Stomach (tissue), 4 donors: ENCODE results near the gene ARAP2.

Experiments
- EP300 ChIP-seq: sonication (generic); formaldehyde crosslinking; IDR thresholded peaks from one replicate; pipeline ENCODE4 v1.6.1; 2017; ENCODE audit warnings: antibody characterized with exemption
- POLR2A ChIP-seq, 4 donors: fragments of 450-650 bp; IDR thresholded peaks; one replicate each; pipeline ENCODE4 v1.6.1; 2016; ENCODE audit warnings: antibody characterized with exemption in 4 of 4, control low read depth in 2 of 4, mild to moderate bottlenecking in 1 of 4, moderate library complexity in 1 of 4
- POLR2AphosphoS5 ChIP-seq, 3 donors: sonication (generic); formaldehyde crosslinking; IDR thresholded peaks; one replicate each; pipeline ENCODE4 v1.6.1; 2016; ENCODE audit warnings: antibody characterized with exemption in 3 of 3
- TF ChIP-seq, protein P1 (sequence below), 7 experiments: fragments of 450-650 bp in 4 of 7; fragments of 200-600 bp in 3 of 7; sonication (generic) in 3 of 7; IDR thresholded peaks; one replicate each; pipeline ENCODE4 v1.5.1; 2016 to 2019; ENCODE audit warnings: antibody characterized with exemption in 7 of 7, control low read depth in 2 of 7, mild to moderate bottlenecking in 1 of 7

DNA sequence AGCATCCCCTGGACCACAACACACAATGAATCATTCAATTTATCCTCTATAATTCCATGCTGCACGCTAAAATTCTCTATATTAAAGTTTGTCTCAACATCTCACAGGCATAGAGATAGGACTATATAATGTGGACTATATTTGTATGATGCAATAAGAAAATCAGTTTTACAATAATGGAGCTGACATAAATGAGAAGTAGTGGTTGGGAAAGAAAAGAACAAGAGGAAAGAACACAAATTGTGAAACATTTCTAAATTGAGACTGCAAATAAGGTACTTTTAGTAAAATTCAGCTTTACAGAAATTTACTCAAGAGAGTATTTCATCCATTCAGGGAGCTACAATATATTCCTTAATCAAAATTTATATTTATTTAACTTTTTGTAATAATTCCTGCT lies 120.4 kb downstream of the ARAP2 start:
- no peak for TF ChIP-seq POLR2A (IDR thresholded peaks at IDR 0.05)
- TF ChIP-seq, protein P1, sequence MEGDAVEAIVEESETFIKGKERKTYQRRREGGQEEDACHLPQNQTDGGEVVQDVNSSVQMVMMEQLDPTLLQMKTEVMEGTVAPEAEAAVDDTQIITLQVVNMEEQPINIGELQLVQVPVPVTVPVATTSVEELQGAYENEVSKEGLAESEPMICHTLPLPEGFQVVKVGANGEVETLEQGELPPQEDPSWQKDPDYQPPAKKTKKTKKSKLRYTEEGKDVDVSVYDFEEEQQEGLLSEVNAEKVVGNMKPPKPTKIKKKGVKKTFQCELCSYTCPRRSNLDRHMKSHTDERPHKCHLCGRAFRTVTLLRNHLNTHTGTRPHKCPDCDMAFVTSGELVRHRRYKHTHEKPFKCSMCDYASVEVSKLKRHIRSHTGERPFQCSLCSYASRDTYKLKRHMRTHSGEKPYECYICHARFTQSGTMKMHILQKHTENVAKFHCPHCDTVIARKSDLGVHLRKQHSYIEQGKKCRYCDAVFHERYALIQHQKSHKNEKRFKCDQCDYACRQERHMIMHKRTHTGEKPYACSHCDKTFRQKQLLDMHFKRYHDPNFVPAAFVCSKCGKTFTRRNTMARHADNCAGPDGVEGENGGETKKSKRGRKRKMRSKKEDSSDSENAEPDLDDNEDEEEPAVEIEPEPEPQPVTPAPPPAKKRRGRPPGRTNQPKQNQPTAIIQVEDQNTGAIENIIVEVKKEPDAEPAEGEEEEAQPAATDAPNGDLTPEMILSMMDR (IDR thresholded peaks at IDR 0.05), result no peak
- no peak for TF ChIP-seq POLR2AphosphoS5 (IDR thresholded peaks at IDR 0.05)
- TF ChIP-seq EP300, result no peak
